Measurements from ENCODE around the gene IFIT2. TPM values are rescaled to one million over a fixed set of nuclear protein-coding genes. Genes with fewer than 3 reads are reported as not detected.

The IFIT2 gene
- total RNA-seq, 1 donor from 2014 or later, result 7.0 TPM

DNA sequence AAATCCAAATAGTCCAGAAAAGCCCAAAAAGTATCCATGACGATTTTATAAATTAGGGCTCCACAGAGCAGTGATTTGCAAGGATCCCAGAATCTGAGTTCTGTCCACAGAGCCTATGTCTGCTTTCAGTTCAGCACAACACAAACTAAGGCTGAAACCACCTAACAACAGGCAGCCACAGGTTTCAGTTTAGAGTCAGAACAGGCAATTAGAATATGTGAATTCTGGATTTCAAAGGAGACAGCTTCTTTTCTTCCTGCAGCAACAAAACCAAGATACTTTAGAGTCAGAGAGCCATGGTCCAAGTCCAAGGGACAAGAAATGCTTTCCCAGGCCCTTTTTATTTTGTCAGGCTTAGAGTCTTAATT, 49.5 kb downstream of the IFIT2 start:
- peak; percentile 35 for ATAC-seq
- no peak for DNase-seq
- intact Hi-C loops (cut with micrococcal nuclease), result no loop called here

DNA sequence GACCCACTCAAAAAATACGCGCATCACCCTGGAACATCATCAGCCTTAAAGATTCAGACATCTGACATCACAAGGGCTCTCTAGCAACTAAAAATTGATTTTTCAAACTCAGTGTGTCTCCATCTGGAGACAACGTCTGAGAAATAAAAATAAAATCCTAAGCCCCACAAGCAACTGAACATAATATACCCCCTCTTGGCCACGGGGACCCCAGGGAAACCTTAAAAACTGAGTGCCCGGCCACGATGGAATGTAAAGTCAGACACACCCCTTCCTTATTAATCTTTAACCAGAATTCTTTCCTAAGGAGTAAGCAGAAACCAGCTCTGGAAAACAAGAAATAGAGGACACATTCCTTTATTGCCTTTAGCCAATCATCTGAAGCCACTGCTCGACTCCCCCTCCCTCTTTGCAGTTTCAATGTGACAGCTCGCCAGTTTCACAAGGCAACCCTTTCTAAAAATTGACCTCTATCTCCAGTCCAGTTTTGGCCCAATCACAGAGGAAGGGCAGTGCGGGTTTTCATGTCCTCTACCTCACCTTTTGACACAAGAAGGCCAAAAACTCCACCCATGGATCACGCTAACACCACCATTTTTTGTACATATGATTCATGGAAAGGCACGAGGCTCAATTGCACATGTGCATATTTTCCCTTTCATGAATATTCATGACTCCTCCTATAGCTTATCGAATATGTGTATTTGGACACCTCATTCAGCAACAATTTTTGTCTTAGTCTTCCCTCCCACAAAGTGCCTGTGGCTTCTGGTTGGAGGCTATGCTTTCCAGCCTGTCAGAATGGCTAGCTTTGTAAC, 50.1 kb downstream of the IFIT2 start:
- peak; percentile 78 for ATAC-seq
- intact Hi-C loops (cut with micrococcal nuclease), result no loop called here
- no peak for DNase-seq

- intact Hi-C loops (cut with micrococcal nuclease), result no loop called here
- DNase-seq (no peak), ATAC-seq (no peak)
Observed at GRCh38 chr10:89352802-89353201, 51.0 kb downstream of the IFIT2 start.

- DNase-seq (no peak), ATAC-seq (no peak)
- intact Hi-C loops (cut with micrococcal nuclease), result no loop called here
Observed at GRCh38 chr10:89355394-89355931, 53.6 kb downstream of the IFIT2 start.

DNA sequence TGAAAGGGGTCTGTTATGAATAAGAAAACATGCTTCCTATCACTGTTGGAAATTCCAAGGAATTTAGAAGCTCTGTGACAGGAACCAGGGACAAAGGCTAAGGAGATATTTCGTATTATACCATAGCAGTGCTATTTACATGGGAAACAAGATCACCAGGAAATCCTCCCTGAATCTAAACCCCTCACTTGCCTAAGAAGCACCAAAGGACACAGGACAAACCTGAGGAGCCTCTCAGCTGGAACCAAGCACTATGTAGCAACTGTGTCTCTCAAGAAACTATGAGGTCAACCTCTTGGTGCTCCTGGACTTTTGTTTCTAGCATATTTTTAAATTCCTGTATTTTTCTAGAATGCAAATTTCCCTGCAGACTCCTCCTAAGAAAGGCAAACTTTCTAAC, 55.2 kb downstream of the IFIT2 start:
- no peak for DNase-seq
- no peak for ATAC-seq
- intact Hi-C loops (cut with micrococcal nuclease), result no loop called here

DNA sequence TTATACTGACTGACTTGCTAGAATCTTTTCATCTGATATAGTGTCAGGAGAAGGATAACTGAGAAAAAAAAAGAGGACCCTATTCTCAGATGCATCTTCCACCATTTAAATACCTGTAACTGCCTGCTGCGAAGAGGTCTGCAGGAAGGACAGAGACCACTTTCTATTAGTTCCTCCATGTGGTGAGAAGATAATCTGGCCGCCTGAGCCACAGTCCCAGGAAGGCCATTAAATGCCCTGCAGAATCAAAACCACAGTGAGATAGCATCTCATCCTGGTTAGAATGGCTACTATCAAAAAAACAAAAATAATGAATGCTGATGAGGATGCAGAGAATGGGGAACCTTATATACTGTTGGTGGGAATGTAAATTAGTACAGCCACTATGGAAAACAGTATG, 56.1 kb downstream of the IFIT2 start:
- DNase-seq, result no peak
- intact Hi-C loops (cut with micrococcal nuclease), result no loop called here
- ATAC-seq, result no peak

Other genes with a start within 250 kb of the IFIT2 start
- 0.25 TPM for gene CH25H, start 94.7 kb upstream of the IFIT2 start, total RNA-seq
- gene LIPA, start 50.3 kb upstream of the IFIT2 start, total RNA-seq, result 16.5 TPM
- gene IFIT3, start 26.0 kb downstream of the IFIT2 start, total RNA-seq, result 8.8 TPM
- not detected for gene IFIT1B, start 76.0 kb downstream of the IFIT2 start, total RNA-seq
- gene IFIT1, start 90.6 kb downstream of the IFIT2 start, total RNA-seq, result 48.0 TPM
- gene IFIT5, start 112.5 kb downstream of the IFIT2 start, total RNA-seq, result 8.1 TPM
- gene SLC16A12, start 233.5 kb downstream of the IFIT2 start, total RNA-seq, result 1.1 TPM

All from left ventricle myocardium superior (tissue), 1 donor.